Measurements from ENCODE around the gene TPRA1.

GRCh38 chr3:127531821-127532220 lies 58.7 kb downstream of the TPRA1 start:
- no peak for TF ChIP-seq CTCF (IDR thresholded peaks at IDR 0.05)
- no peak for TF ChIP-seq POLR2A (IDR thresholded peaks at IDR 0.05)

Data from adrenal gland (tissue), 5 donors.